ENCODE data around the gene ZBTB9.

- TF ChIP-seq CTCF (IDR thresholded peaks at IDR 0.05): no peak
- TF ChIP-seq POLR2AphosphoS5 (IDR thresholded peaks at IDR 0.05): no peak
- no peak for TF ChIP-seq POLR2A (IDR thresholded peaks at IDR 0.05)
Measured at GRCh38 chr6:33424855-33425667, 29.3 kb upstream of the ZBTB9 start.

Data from suprapubic skin (tissue), 4 donors.